ENCODE measurements around the gene ADGRL3.
"Not testable (repeated sequence)": the region's sequence is repeated elsewhere in the genome, so short reads cannot be mapped to it uniquely, and the experiment has no call there.

Gene ADGRL3

DNA sequence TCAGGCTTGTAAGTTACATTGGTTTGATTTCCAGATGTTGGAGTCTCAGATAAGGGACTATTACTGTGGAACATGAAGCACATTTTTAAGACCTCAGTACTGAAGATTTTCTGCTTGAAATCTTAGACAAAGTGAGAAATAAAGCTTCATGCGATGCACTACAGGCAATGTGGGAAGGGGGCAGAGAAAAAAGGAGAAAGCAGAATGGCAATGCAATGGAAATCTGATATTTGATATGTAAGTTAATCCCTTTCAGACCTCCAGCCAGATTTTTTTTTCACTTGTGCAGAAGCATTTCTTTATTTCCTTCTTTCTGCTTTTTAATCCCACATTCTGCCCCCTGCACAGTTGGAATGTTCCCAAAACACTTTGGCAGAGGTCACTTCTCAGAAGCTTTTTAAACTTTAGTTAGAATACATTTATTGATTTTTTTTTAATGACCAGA, 174.3 kb downstream of the ADGRL3 start:
- DNase-seq (ENCODE audit: low read depth) = no peak
- TF ChIP-seq, protein P1, sequence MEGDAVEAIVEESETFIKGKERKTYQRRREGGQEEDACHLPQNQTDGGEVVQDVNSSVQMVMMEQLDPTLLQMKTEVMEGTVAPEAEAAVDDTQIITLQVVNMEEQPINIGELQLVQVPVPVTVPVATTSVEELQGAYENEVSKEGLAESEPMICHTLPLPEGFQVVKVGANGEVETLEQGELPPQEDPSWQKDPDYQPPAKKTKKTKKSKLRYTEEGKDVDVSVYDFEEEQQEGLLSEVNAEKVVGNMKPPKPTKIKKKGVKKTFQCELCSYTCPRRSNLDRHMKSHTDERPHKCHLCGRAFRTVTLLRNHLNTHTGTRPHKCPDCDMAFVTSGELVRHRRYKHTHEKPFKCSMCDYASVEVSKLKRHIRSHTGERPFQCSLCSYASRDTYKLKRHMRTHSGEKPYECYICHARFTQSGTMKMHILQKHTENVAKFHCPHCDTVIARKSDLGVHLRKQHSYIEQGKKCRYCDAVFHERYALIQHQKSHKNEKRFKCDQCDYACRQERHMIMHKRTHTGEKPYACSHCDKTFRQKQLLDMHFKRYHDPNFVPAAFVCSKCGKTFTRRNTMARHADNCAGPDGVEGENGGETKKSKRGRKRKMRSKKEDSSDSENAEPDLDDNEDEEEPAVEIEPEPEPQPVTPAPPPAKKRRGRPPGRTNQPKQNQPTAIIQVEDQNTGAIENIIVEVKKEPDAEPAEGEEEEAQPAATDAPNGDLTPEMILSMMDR (IDR thresholded peaks at IDR 0.05; ENCODE audit: control insufficient read depth, insufficient read depth, low read depth, low read length, missing control alignments) = no peak
- no peak overlapping the region for H3K4me3 ChIP-seq (ENCODE audit: control insufficient read depth, low read depth, low read length)

DNA sequence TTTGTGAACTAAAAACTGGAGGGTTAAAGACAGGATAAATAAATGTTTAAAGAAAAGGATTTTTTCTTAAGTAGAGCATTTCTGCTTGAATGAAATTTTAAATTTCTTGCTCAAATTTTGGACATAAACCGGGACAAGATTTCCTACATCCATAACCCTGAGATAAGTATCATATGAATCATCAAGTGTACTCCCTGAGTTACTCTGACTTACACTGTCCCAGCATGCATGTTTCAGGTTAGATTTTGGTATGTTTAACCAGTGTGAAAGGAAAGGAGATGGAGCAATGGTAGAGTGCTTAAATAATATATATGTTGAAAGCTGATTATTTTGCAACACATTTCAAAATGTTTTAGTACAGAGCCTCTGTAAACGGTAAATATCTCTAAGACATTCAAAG, 175.2 kb downstream of the ADGRL3 start:
- no peak for DNase-seq (ENCODE audit: low read depth)
- TF ChIP-seq, protein P1 (IDR thresholded peaks at IDR 0.05; ENCODE audit: control insufficient read depth, insufficient read depth, low read depth, low read length, missing control alignments) = no peak
- H3K4me3 ChIP-seq (ENCODE audit: control insufficient read depth, low read depth, low read length) = no peak overlapping the region

- DNase-seq (ENCODE audit: low read depth) = no peak
- TF ChIP-seq, protein P1 (IDR thresholded peaks at IDR 0.05; ENCODE audit: control insufficient read depth, insufficient read depth, low read depth, low read length, missing control alignments) = no peak
- no peak overlapping the region for H3K4me3 ChIP-seq (ENCODE audit: control insufficient read depth, low read depth, low read length)
Measured at GRCh38 chr4:61376301-61376700, 176.2 kb downstream of the ADGRL3 start.

GRCh38 chr4:61379406-61379805, 179.3 kb downstream of the ADGRL3 start:
- TF ChIP-seq, protein P1 (IDR thresholded peaks at IDR 0.05; ENCODE audit: control insufficient read depth, insufficient read depth, low read depth, low read length, missing control alignments) = no peak
- no peak overlapping the region for H3K4me3 ChIP-seq (ENCODE audit: control insufficient read depth, low read depth, low read length)
- DNase-seq (ENCODE audit: low read depth) = no peak

DNA sequence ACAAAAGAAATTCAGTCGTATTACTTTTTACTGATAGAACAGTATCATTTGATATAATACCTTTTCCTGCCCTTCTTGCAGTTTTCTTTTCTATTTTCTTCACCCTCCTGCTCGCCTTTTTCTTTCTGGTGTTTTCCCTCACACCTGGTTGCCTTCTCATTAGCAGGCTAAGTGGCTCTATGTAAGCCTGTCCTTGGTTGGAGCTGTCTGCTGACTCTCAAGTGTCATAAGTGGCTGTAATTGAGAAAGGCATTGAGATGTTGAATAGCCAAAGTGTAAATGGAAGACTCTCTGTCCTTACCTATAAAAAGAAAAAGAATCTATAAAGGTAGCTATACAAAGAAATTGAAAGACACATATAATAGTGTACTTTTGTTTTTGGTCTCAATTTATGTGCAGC, 180.7 kb downstream of the ADGRL3 start:
- TF ChIP-seq, protein P1 (IDR thresholded peaks at IDR 0.05; ENCODE audit: control insufficient read depth, insufficient read depth, low read depth, low read length, missing control alignments) = no peak
- DNase-seq (ENCODE audit: low read depth) = no peak

DNA sequence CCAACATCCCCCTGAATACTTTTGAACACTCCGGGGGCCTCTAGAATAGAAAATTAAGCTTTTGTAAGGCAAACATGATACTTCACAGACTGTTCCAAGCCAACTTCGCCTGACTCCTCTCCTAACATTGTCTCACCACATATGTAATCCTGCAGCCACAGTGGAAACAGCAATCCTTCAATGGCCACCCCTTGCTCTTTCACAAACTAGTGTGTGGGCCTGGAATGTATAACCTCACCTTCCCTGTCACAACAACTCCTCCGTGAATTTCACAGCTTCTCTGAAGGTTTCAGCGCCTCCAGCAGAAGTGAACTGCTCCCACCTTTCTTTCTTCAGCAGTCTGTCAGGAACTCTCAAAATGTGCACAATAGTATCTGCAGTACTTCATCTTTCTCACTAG, 185.1 kb downstream of the ADGRL3 start:
- DNase-seq (ENCODE audit: low read depth) = no peak

More for the DNA sequence above, 180.7 kb downstream of the ADGRL3 start:
- no peak overlapping the region for H3K4me3 ChIP-seq (ENCODE audit: control insufficient read depth, low read depth, low read length)

DNA sequence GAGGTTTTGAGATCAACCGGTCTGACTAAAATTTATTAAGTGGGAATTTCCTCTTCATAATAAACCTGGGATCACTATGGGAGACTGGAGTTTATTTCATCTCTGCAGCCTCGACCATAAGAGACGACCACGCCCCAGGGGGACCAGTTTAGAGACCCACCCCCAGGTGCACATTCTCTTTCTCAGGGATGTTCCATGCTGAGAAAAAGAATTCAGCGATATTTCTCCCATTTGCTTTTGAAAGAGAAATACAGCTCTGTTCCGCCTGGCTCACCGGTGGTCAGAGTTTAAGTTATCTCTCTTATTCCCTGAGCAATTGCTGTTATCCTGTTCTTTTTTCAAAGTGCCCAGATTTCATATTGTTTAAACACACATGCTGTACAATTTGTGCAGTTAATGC, 187.2 kb downstream of the ADGRL3 start:
- not testable (repeated sequence) for H3K4me3 ChIP-seq (ENCODE audit: control insufficient read depth, low read depth, low read length); DNase-seq (ENCODE audit: low read depth)

More for the DNA sequence above, 185.1 kb downstream of the ADGRL3 start:
- TF ChIP-seq, protein P1 (IDR thresholded peaks at IDR 0.05; ENCODE audit: control insufficient read depth, insufficient read depth, low read depth, low read length, missing control alignments) = no peak
- no peak overlapping the region for H3K4me3 ChIP-seq (ENCODE audit: control insufficient read depth, low read depth, low read length)
